Measurements from ENCODE around the gene ITGB1BP1.

DNA sequence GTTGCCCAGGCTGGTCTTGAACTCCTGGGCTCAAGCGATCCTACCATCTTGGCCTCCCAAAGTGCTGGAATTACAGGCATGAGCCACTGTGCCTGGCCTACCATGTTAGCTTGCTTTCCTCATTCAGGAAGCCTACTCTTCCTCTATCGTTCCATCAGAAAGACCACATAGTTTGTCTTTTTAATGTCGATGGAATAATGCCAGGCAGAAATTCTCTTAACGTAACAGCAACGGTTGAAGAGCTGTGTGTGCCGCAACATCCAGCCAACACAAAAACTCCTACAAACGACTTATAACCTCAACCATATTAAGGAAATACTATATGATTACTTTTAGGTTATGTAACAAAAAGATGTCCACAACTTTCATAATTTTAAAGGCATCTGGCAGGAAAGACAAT lies 10.5 kb downstream of the ITGB1BP1 start:
- TF ChIP-seq, protein P1, sequence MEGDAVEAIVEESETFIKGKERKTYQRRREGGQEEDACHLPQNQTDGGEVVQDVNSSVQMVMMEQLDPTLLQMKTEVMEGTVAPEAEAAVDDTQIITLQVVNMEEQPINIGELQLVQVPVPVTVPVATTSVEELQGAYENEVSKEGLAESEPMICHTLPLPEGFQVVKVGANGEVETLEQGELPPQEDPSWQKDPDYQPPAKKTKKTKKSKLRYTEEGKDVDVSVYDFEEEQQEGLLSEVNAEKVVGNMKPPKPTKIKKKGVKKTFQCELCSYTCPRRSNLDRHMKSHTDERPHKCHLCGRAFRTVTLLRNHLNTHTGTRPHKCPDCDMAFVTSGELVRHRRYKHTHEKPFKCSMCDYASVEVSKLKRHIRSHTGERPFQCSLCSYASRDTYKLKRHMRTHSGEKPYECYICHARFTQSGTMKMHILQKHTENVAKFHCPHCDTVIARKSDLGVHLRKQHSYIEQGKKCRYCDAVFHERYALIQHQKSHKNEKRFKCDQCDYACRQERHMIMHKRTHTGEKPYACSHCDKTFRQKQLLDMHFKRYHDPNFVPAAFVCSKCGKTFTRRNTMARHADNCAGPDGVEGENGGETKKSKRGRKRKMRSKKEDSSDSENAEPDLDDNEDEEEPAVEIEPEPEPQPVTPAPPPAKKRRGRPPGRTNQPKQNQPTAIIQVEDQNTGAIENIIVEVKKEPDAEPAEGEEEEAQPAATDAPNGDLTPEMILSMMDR (IDR thresholded peaks at IDR 0.05) = no peak
- TF ChIP-seq POLR2A (IDR thresholded peaks at IDR 0.05) = no peak

Measured in prostate gland (tissue), 2 donors.